HepG2 (cell line): ENCODE measurements around the gene PKNOX2. TPM values are rescaled to one million over a fixed set of nuclear protein-coding genes. Genes with fewer than 3 reads are reported as not detected.
A peak's percentile ranks its signal among the peaks of the same experiment; 100 is the strongest.

ENCODE experiments used
- ATAC-seq: fragments of 200-7000 bp; cut with Tn5 transposase; 3 replicates; pipeline ENCODE4 v1.9.1; 2020; ENCODE audit warnings: mild to moderate bottlenecking, moderate library complexity
- BruUV-seq: library from RNA; stranded (reverse); fragments of 400-500 nt; replicated peaks from 2 replicates; lab custom pipeline; 2021; lab: Mats Ljungman, UMichigan
- CTCF ChIA-PET: fragments of 300-600 bp; formaldehyde crosslinking; extraction: SDS; loops from one replicate; lab custom pipeline; 2021; ENCODE audit warnings: low total read pairs, inconsistent platforms, low intra/inter-chr PET ratio; lab: Yijun Ruan, JAX
- POLR2A ChIA-PET: fragments of 350-600 bp; sonication (Branson Sonifier 250); formaldehyde crosslinking; loops from one replicate; lab custom pipeline; 2020; ENCODE audit warnings: antibody characterized with exemption, inconsistent platforms; lab: Yijun Ruan, JAX
- DNase-seq: peaks from one replicate; pipeline ENCODE4 v3.0.0-alpha.2; 2015; ENCODE audit warnings: low spot score
- FAIRE-seq: peaks from 3 replicates; lab custom pipeline; 2011; peaks lifted over from hg19 to GRCh38; lab: Jason Lieb, UNC
- H2AFZ ChIP-seq: one replicate; pipeline ENCODE4 v1.6.1; 2011; ENCODE audit warnings: low read length, inconsistent platforms
- H3K27ac ChIP-seq: fragments of 300-600 bp; 3 replicates; pipeline ENCODE4 v1.8.0; 2011; ENCODE audit warnings: mixed run types, mild to moderate bottlenecking, mixed read lengths, low read length, inconsistent platforms; ENCODE audit not compliant: insufficient read depth; ENCODE audit errors: extremely low read length
- H3K27me3 ChIP-seq, 2 experiments: fragments of 200-600 bp in 1 of 2; 2 replicates in 1 of 2; 3 replicates in 1 of 2; pipeline versions ENCODE4 v1.6.0 to v1.8.0; 2011; ENCODE audit warnings: low read length in 2 of 2, mild to moderate bottlenecking in 2 of 2, moderate library complexity in 2 of 2, inconsistent platforms in 1 of 2; ENCODE audit not compliant: insufficient read depth in 2 of 2, control insufficient read depth in 1 of 2
- H3K36me3 ChIP-seq, 2 experiments: fragments of 200-600 bp in 1 of 2; replicated peaks in 1 of 2; 2 replicates in 1 of 2; 3 replicates in 1 of 2; pipeline versions ENCODE4 v1.5.1 to v1.8.0; 2011; ENCODE audit warnings: low read length in 2 of 2, inconsistent platforms in 1 of 2; ENCODE audit not compliant: insufficient read depth in 2 of 2, control insufficient read depth in 1 of 2
- H3K4me1 ChIP-seq: 2 replicates; pipeline ENCODE4 v1.5.1; 2012; ENCODE audit warnings: low read length, inconsistent platforms; ENCODE audit not compliant: insufficient read depth
- H3K4me2 ChIP-seq: 2 replicates; pipeline ENCODE4 v1.6.0; 2011; ENCODE audit warnings: low read depth, low read length, inconsistent platforms
- H3K4me3 ChIP-seq, 3 experiments: fragments of 200-600 bp in 1 of 3; sonication (generic), shearing (Covaris generic) in 1 of 3; replicated peaks in 1 of 3; 2 replicates each; pipeline ENCODE4 v1.5.1; 2011 to 2016; ENCODE audit warnings: low read length in 3 of 3, inconsistent platforms in 2 of 3, low read depth in 2 of 3, mild to moderate bottlenecking in 2 of 3, control low read depth in 1 of 3, mixed read lengths in 1 of 3; ENCODE audit not compliant: insufficient read depth in 1 of 3
- H3K79me2 ChIP-seq: one replicate; pipeline ENCODE4 v1.6.1; 2011; ENCODE audit warnings: low read length, inconsistent platforms; ENCODE audit not compliant: insufficient read depth
- H3K9ac ChIP-seq: 2 replicates; pipeline ENCODE4 v1.6.0; 2011; ENCODE audit warnings: mild to moderate bottlenecking, low read depth, low read length, inconsistent platforms; ENCODE audit not compliant: insufficient read depth
- H3K9me3 ChIP-seq: 2 replicates; pipeline ENCODE4 v1.5.1; 2012; ENCODE audit warnings: mild to moderate bottlenecking, low read length
- H4K20me1 ChIP-seq: 2 replicates; pipeline ENCODE4 v1.6.0; 2011; ENCODE audit warnings: inconsistent platforms, mild to moderate bottlenecking, low read length, moderate library complexity; ENCODE audit not compliant: insufficient read depth
- HMGXB3 ChIP-seq: sonication (generic); formaldehyde crosslinking; IDR thresholded peaks from 2 replicates; pipeline ENCODE4 v1.4.0; 2020; ENCODE audit warnings: missing genetic modification reagents, borderline replicate concordance
- TCF12 ChIP-seq, 2 experiments: fragments of 450-650 bp in 1 of 2; sonication (generic) in 1 of 2; formaldehyde crosslinking in 1 of 2; IDR thresholded peaks; 2 replicates each; pipeline versions ENCODE4 v1.6.1 to v1.8.0; 2017 to 2022; ENCODE audit warnings: antibody characterized with exemption in 1 of 2, mild to moderate bottlenecking in 1 of 2, missing genetic modification reagents in 1 of 2, moderate library complexity in 1 of 2
- ZHX2 ChIP-seq, 2 experiments: sonication (generic) in 1 of 2; formaldehyde crosslinking in 1 of 2; IDR thresholded peaks; 2 replicates each; pipeline versions ENCODE4 v1.6.1 to v1.9.0; 2014 to 2022; ENCODE audit warnings: antibody characterized with exemption in 1 of 2, borderline replicate concordance in 1 of 2, inconsistent platforms in 1 of 2, low read depth in 1 of 2, missing genetic modification reagents in 1 of 2
- ZNF737 ChIP-seq: sonication (generic); formaldehyde crosslinking; IDR thresholded peaks from 2 replicates; pipeline ENCODE4 v1.5.0; 2020; ENCODE audit warnings: missing genetic modification reagents, mild to moderate bottlenecking, borderline replicate concordance
- ZSCAN9 ChIP-seq: IDR thresholded peaks from 2 replicates; pipeline ENCODE4 v1.6.1; 2016; ENCODE audit warnings: borderline replicate concordance
- WGBS: methylation state at CpG from one replicate; pipeline ENCODE4 v1.1.6; 2017; ENCODE audit warnings: low lambda C conversion rate; 5-methylcytosine and 5-hydroxymethylcytosine counted together
- in situ Hi-C: cut with HindIII; loops from 2 replicates; pipeline ENCODE4 v1.10.0; 2017; ENCODE audit warnings: low pct_unique_long_range_greater_than_20kb; ENCODE audit not compliant: extremely low pct_ligation_motif_present
- intact Hi-C: fragments of 100-400 bp; cut with micrococcal nuclease; formaldehyde crosslinking; loops from one replicate; pipeline ENCODE4 v1.10.0; 2022; ENCODE audit not compliant: unreplicated experiment
- polyA plus RNA-seq, 8 experiments: library from polyadenylated mRNA; depleted of rRNA in 3 of 8; stranded (reverse) in 7 of 8; unstranded in 1 of 8; fragments of >200 nt; fragmentation: Illumina TruSeq in 4 of 8; extraction: Trizol in 4 of 8; gene quantifications; 2 replicates each; pipeline versions ENCODE4 v1.2.1 to v1.2.3, GENCODE V29; 2011 to 2016; ENCODE audit warnings: low read depth in 4 of 8, missing spikeins in 1 of 8, mixed read lengths in 1 of 8; ENCODE audit not compliant: insufficient read depth in 1 of 8
- total RNA-seq, 5 experiments: library from RNA; depleted of rRNA; stranded (reverse); fragments of >200 nt; fragmentation: Illumina TruSeq; extraction: Trizol; gene quantifications; 2 replicates each; pipeline ENCODE4 v1.2.3, GENCODE V29; 2016; ENCODE audit warnings: low read depth in 1 of 5

The PKNOX2 gene
- total and polyA plus RNA-seq, 2 of the 13 experiments (the other 11 are each of a cell fraction or from before 2014, with no cell fraction given): not detected

- no peak for TF ChIP-seq HMGXB3 (CRISPR knock-in tag)
- no peak for TF ChIP-seq ZNF737 (CRISPR knock-in tag)
- TF ChIP-seq TCF12 (IDR thresholded peaks at IDR 0.05): no peak
- no peak for TF ChIP-seq TCF12 (CRISPR knock-in tag; IDR thresholded peaks at IDR 0.05)
These were observed 264.1 kb downstream of the PKNOX2 start (continued) for GRCh38 chr11:125428486-125429173.

- CTCF ChIA-PET: interaction anchor here (0.7 kb wide), 1 partner anchor 467 kb away, joined by 3 read pairs; no protein-coding TSS in a partner anchor
- H3K9me3 ChIP-seq: no peaks in the 10 kb centered on the region
- no TSS peak for BruUV-seq
- DNase-seq (peak; percentile 35), ATAC-seq (peak; percentile 68), FAIRE-seq (no peak)
- peaks cover 2 to 21% of the 10 kb centered on the region in 2 experiments; a peak in 3 of 5 replicates for H3K27me3 ChIP-seq
- H3K79me2 ChIP-seq: no peaks in the 10 kb centered on the region
- H3K4me3 ChIP-seq: no peak overlapping the region
- intact Hi-C loops (no loop called here), in situ Hi-C loops (loop anchor here (10.0 kb wide), 1 partner anchor 446 kb away; no protein-coding TSS in a partner anchor)
- no peaks in the 10 kb centered on the region for H4K20me1 ChIP-seq
- H3K4me1 ChIP-seq: no peaks in the 10 kb centered on the region
- no peak overlapping the region for H2AFZ ChIP-seq
- 4% methylated on average over 4 of the region's 6 CpGs for WGBS
- POLR2A ChIA-PET: no interaction called here
- H3K9ac ChIP-seq: no peak overlapping the region
- H3K4me2 ChIP-seq: no peak overlapping the region
- H3K27ac ChIP-seq: no peak overlapping the region
- H3K36me3 ChIP-seq: no peaks in the 10 kb centered on the region
- no peak for TF ChIP-seq ZSCAN9 (CRISPR knock-in tag)
- TF ChIP-seq ZHX2 (IDR thresholded peaks at IDR 0.05; ENCODE audit: low read depth): no peak
- no peak for TF ChIP-seq ZHX2 (CRISPR knock-in tag; IDR thresholded peaks at IDR 0.05; ENCODE audit: borderline replicate concordance)
These were observed 264.7 kb downstream of the PKNOX2 start for GRCh38 chr11:125429174-125429707.
